ENCODE results near the gene ZNF253.
"Not testable (repeated sequence)": the region's sequence is repeated elsewhere in the genome, so short reads cannot be mapped to it uniquely, and the experiment has no call there.

Gene ZNF253

DNA sequence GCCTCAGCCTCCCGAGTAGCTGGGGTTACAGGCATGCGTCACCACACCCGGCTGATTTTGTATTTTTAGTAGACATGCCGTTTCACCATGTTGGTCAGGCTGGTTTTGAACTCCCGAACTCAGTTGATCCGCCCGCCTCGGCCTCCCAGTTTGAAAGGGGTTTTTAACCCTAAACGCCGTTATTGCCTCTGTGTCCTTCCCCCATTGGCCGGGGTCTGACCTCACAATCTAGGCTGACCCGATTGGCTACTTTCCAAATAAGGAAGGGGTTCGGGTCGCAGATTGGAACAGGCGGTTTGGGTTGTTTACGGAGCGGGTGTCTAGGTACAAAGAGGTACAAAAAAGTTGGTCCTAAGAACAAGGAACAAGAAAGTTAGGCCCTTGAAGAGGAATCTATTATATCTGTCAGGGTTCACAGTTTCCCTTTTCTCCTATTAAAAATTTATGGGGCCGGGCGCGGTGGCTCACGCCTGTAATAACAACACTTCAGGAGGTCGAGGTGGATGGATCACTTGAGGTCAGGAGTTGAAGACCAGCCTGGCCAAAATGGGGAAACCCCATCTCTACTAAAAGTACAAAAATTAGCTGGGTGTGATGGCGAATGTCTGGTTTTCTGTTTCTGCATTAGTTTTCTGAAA is 1.0 kb downstream of the ZNF253 start:
- Histone ChIP-seq H3K9me3 (ENCODE audit: control insufficient read depth, insufficient read depth, low read length) (no peaks in the 10 kb centered on the region), H3K9ac (ENCODE audit: low read depth, low read length) (peak overlapping the region; percentile 91)

GRCh38 chr19:19870086-19870485 is 4.4 kb downstream of the ZNF253 start:
- H3K9ac ChIP-seq (ENCODE audit: low read depth, low read length); H3K4me1 ChIP-seq (ENCODE audit: insufficient read depth, low read length); H3K36me3 ChIP-seq (ENCODE audit: insufficient read depth, low read length); H3K9me3 ChIP-seq (ENCODE audit: control insufficient read depth, insufficient read depth, low read length): not testable (repeated sequence)

More for the DNA sequence above, 1.0 kb downstream of the ZNF253 start:
- Histone ChIP-seq H3K36me3 (ENCODE audit: insufficient read depth, low read length) (no peaks in the 10 kb centered on the region), H3K4me1 (ENCODE audit: insufficient read depth, low read length) (no peaks in the 10 kb centered on the region)

GRCh38 chr19:19871932-19872331 is 6.2 kb downstream of the ZNF253 start:
- no peaks in the 10 kb centered on the region; the same call in 1 of the 2 replicates for H3K36me3 ChIP-seq (ENCODE audit: insufficient read depth, low read length)
- H3K9me3 ChIP-seq (ENCODE audit: control insufficient read depth, insufficient read depth, low read length), result no peaks in the 10 kb centered on the region

GRCh38 chr19:19873381-19873780 is 7.7 kb downstream of the ZNF253 start:
- H3K4me1 ChIP-seq (ENCODE audit: insufficient read depth, low read length), result no peaks in the 10 kb centered on the region
- no peaks in the 10 kb centered on the region; the same call in 1 of the 2 replicates for H3K36me3 ChIP-seq (ENCODE audit: insufficient read depth, low read length)
- H3K9ac ChIP-seq (ENCODE audit: low read depth, low read length), result no peak overlapping the region
- no peaks in the 10 kb centered on the region for H3K9me3 ChIP-seq (ENCODE audit: control insufficient read depth, insufficient read depth, low read length)

More at GRCh38 chr19:19871932-19872331, 6.2 kb downstream of the ZNF253 start:
- H3K4me1 ChIP-seq (ENCODE audit: insufficient read depth, low read length), result no peaks in the 10 kb centered on the region
- H3K9ac ChIP-seq (ENCODE audit: low read depth, low read length), result no peak overlapping the region

- Histone ChIP-seq H3K9ac (ENCODE audit: low read depth, low read length) (no peak overlapping the region), H3K36me3 (ENCODE audit: insufficient read depth, low read length) (peaks cover 3% of the 10 kb centered on the region; the same call in 1 of the 2 replicates), H3K9me3 (ENCODE audit: control insufficient read depth, insufficient read depth, low read length) (no peaks in the 10 kb centered on the region), H3K4me1 (ENCODE audit: insufficient read depth, low read length) (no peaks in the 10 kb centered on the region)
Measured at GRCh38 chr19:19877724-19878123, 12.0 kb downstream of the ZNF253 start.

- Histone ChIP-seq H3K9me3 (ENCODE audit: control insufficient read depth, insufficient read depth, low read length) (peaks cover 10% of the 10 kb centered on the region; the same call in 1 of the 2 replicates), H3K4me1 (ENCODE audit: insufficient read depth, low read length) (no peaks in the 10 kb centered on the region), H3K36me3 (ENCODE audit: insufficient read depth, low read length) (peaks cover 3% of the 10 kb centered on the region; the same call in 1 of the 2 replicates), H3K9ac (ENCODE audit: low read depth, low read length) (no peak overlapping the region)
Measured at GRCh38 chr19:19884583-19884982, 18.9 kb downstream of the ZNF253 start.

DNA sequence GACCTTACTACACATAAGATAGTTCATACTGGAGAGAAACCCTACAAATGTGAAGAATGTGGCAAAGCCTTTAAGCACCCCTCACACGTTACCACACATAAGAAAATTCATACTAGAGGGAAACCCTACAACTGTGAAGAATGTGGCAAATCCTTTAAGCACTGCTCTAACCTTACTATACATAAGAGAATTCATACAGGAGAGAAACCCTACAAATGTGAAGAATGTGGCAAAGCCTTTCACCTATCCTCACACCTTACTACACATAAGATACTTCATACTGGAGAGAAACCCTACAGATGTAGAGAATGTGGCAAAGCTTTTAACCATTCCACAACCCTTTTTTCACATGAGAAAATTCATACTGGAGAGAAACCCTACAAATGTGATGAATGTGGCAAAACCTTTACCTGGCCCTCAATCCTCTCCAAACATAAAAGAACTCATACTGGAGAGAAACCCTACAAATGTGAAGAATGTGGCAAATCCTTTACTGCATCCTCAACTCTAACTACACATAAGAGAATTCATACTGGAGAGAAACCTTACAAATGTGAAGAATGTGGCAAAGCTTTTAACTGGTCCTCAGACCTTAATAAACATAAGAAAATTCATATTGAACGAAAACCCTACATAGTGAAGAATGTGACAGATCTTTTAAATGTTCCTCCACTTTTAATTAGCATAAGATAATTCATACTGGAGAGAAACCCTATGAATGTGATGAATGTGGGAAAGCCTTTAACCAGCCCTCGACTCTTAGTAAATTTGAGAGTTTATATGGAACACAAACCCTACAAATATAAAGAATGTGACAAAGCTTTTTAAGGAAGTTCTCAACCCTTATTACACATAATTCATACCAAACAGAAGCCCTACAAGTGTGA is 26.6 kb downstream of the ZNF253 start:
- not testable (repeated sequence) for H3K36me3 ChIP-seq (ENCODE audit: insufficient read depth, low read length); H3K9ac ChIP-seq (ENCODE audit: low read depth, low read length); H3K4me1 ChIP-seq (ENCODE audit: insufficient read depth, low read length)
- peaks cover 37% of the 10 kb centered on the region for H3K9me3 ChIP-seq (ENCODE audit: control insufficient read depth, insufficient read depth, low read length)

- Histone ChIP-seq H3K9ac (ENCODE audit: low read depth, low read length) (peak overlapping the region; percentile 87), H3K9me3 (ENCODE audit: control insufficient read depth, insufficient read depth, low read length) (peaks cover 4% of the 10 kb centered on the region; the same call in 1 of the 2 replicates), H3K36me3 (ENCODE audit: insufficient read depth, low read length) (no peaks in the 10 kb centered on the region; the same call in 1 of the 2 replicates), H3K4me1 (ENCODE audit: insufficient read depth, low read length) (no peaks in the 10 kb centered on the region)
Measured at GRCh38 chr19:19900139-19900728, 34.6 kb downstream of the ZNF253 start.

DNA sequence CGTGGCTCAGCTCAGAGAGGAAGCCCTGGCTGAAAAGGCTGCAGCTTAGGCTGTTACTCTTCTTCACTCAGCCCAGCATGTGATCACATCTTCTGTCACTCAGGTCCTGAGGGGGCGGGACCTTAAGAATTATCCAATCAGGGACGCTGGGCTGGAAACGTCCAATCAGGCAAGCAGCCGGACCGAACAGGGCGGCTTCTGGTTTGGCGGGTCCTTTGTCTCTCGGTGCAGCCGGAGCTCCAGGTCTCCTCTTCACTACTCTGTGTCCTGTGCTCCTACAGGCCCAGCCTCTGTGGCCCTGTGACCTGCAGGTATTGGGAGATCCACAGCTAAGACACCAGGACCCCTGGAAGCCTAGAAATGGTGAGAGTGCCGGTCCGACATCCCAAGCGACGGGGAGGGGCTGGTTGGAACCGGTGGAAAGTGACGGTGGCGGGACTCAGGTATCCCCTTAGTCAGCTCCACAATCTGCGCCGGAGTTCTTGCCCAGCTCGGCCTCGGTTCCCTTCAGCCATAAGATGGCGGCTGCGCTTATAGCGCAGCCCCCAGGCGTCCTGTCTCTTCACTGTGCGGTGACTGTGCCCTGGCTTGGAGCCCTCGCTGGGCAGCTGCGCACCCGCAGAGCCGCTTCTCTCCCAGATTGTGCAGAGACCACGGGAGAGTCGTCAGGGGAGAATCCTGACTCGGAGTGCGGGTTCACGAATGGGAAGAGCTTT is 35.2 kb downstream of the ZNF253 start, which contains the start of gene ZNF93:
TSS of gene ZNF93 (plus strand) at position 218 of the 716 bp plus-strand sequence. CDS start at position 361, 143 bp downstream.
- no peaks in the 10 kb centered on the region for H3K9me3 ChIP-seq (ENCODE audit: control insufficient read depth, insufficient read depth, low read length)
- no peaks in the 10 kb centered on the region for H3K4me1 ChIP-seq (ENCODE audit: insufficient read depth, low read length)
- peak within 1 kb of the TSS; percentile 87 for H3K9ac ChIP-seq (ENCODE audit: low read depth, low read length)
- no peaks in the 10 kb centered on the region; the same call in 1 of the 2 replicates for H3K36me3 ChIP-seq (ENCODE audit: insufficient read depth, low read length)

DNA sequence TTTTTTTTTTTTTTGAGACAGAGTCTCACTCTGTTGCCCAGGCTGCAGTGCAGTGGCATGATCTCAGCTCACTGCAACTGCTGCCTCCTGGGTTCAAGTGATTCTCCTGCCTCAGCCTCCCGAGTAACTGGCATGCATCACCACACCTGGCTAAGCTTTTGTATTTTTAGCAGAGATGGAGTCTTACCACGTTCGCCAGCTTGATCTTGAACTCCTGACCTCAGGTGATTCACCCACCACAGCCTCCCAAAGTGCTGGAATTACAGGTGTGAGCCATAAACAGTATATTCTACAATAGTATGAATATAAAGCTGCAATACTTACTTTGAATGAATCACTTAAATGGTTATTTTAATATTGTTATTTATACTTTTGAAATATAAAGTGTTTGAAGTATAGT is 41.9 kb downstream of the ZNF253 start:
- H3K4me1 ChIP-seq (ENCODE audit: insufficient read depth, low read length); H3K36me3 ChIP-seq (ENCODE audit: insufficient read depth, low read length); H3K9ac ChIP-seq (ENCODE audit: low read depth, low read length); H3K9me3 ChIP-seq (ENCODE audit: control insufficient read depth, insufficient read depth, low read length): not testable (repeated sequence)

DNA sequence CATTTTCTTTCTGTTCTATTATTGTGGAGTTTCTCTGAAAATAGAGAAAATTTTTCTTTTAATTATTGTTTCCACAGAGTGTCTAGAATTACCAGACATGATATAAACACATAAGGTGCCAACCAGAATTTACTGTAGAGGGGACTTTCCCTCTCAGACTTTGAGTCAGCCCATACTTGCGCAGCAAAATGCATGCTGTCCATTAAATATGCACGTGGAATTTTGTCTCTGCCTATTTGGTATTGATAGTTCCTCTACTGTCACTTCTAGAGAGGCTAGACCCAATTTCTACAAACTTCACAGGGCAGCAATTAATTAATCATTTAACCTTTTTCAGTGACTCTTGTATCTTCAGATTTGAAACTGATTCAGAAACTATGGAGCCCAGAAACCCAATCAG is 44.0 kb downstream of the ZNF253 start:
- Histone ChIP-seq H3K9ac (ENCODE audit: low read depth, low read length) (no peak overlapping the region), H3K9me3 (ENCODE audit: control insufficient read depth, insufficient read depth, low read length) (no peaks in the 10 kb centered on the region; the same call in 1 of the 2 replicates), H3K4me1 (ENCODE audit: insufficient read depth, low read length) (no peaks in the 10 kb centered on the region), H3K36me3 (ENCODE audit: insufficient read depth, low read length) (peaks cover 3% of the 10 kb centered on the region)

DNA sequence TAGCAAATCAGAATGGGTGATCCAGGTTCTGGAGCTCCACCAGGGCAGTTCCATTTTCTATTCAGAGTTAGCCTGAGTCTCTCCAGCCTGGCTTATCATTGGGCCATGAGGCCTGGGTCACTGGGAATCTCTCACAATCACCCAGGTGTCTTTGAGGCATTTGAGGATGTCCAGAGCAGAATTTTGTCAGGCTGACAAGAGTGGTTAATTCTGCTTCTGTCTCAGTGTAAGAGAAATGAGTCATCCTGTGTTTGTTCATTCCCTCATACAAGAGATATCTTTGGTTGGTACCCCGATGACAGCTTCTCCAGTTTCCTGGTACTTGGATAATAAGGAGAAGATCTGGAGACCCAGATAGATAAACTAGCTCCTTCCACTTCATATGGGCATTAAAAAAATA is 45.5 kb downstream of the ZNF253 start:
- Histone ChIP-seq H3K4me1 (ENCODE audit: insufficient read depth, low read length) (no peaks in the 10 kb centered on the region), H3K9ac (ENCODE audit: low read depth, low read length) (no peak overlapping the region), H3K9me3 (ENCODE audit: control insufficient read depth, insufficient read depth, low read length) (no peaks in the 10 kb centered on the region; the same call in 1 of the 2 replicates), H3K36me3 (ENCODE audit: insufficient read depth, low read length) (peaks cover 3% of the 10 kb centered on the region)

- Histone ChIP-seq H3K9ac (ENCODE audit: low read depth, low read length) (no peak overlapping the region), H3K4me1 (ENCODE audit: insufficient read depth, low read length) (no peaks in the 10 kb centered on the region), H3K36me3 (ENCODE audit: insufficient read depth, low read length) (peaks cover 3% of the 10 kb centered on the region), H3K9me3 (ENCODE audit: control insufficient read depth, insufficient read depth, low read length) (no peaks in the 10 kb centered on the region; the same call in 1 of the 2 replicates)
Measured at GRCh38 chr19:19914596-19914995, 48.9 kb downstream of the ZNF253 start.

- H3K9ac ChIP-seq (ENCODE audit: low read depth, low read length); H3K4me1 ChIP-seq (ENCODE audit: insufficient read depth, low read length): not testable (repeated sequence)
- peaks cover 38% of the 10 kb centered on the region for H3K9me3 ChIP-seq (ENCODE audit: control insufficient read depth, insufficient read depth, low read length)
- peaks cover 19% of the 10 kb centered on the region; the same call in 1 of the 2 replicates for H3K36me3 ChIP-seq (ENCODE audit: insufficient read depth, low read length)
Measured at GRCh38 chr19:19930417-19930816, 64.7 kb downstream of the ZNF253 start.
